GM12878 (cell line): ENCODE results near the gene KRT80.

Experiments used
- CEBPB ChIP-seq, 2 experiments: fragments of 150-350 bp in 1 of 2; IDR thresholded peaks; 2 replicates each; pipeline ENCODE4 v1.6.1; 2012 to 2014; ENCODE audit warnings: low read depth in 2 of 2, low read length in 2 of 2, borderline replicate concordance in 1 of 2, inconsistent platforms in 1 of 2
- EZH2 ChIP-seq: IDR thresholded peaks from 2 replicates; pipeline ENCODE4 v1.6.1; 2012; ENCODE audit warnings: low read depth, mild to moderate bottlenecking, control low read depth, inconsistent platforms, low read length, borderline replicate concordance; ENCODE audit not compliant: control insufficient read depth
- FOS ChIP-seq: IDR thresholded peaks from 3 replicates; pipeline ENCODE4 v1.6.1; 2011; ENCODE audit warnings: borderline replicate concordance; ENCODE audit not compliant: insufficient read length; ENCODE audit errors: extremely low read depth
- NBN ChIP-seq: fragments of 450-650 bp; IDR thresholded peaks from 2 replicates; pipeline ENCODE4 v1.6.1; 2016
- POLR2AphosphoS2 ChIP-seq: IDR thresholded peaks from 2 replicates; pipeline ENCODE4 v1.6.1; 2011; ENCODE audit warnings: low read depth, mild to moderate bottlenecking, low read length, improper control_type of control experiment, moderate library complexity
- SIN3A ChIP-seq: IDR thresholded peaks from 2 replicates; pipeline ENCODE4 v1.6.1; 2012; ENCODE audit warnings: low read depth, low read length, improper control_type of control experiment
- TF ChIP-seq, protein P1 (sequence below), 3 experiments: IDR thresholded peaks in 2 of 3; conservative IDR thresholded peaks in 1 of 3; 2 replicates each; pipeline ENCODE4 v1.5.1; 2011; ENCODE audit warnings: low read depth in 3 of 3, low read length in 3 of 3, mild to moderate bottlenecking in 3 of 3, control low read depth in 2 of 3, moderate library complexity in 2 of 3, inconsistent platforms in 1 of 3, mixed read lengths in 1 of 3; ENCODE audit not compliant: control insufficient read depth in 2 of 3, insufficient read depth in 1 of 3; ENCODE audit errors: extremely low read depth in 1 of 3
- TF ChIP-seq, protein P2 (sequence below): IDR thresholded peaks from 2 replicates; pipeline ENCODE4 v1.6.1; 2011; ENCODE audit warnings: low read depth, low read length, improper control_type of control experiment, borderline replicate concordance
- TF ChIP-seq, protein P3 (sequence below): IDR thresholded peaks from 2 replicates; pipeline ENCODE4 v1.6.1; 2011; ENCODE audit warnings: low read depth, mild to moderate bottlenecking, low read length, moderate library complexity, borderline replicate concordance; ENCODE audit errors: extremely low read depth

DNA sequence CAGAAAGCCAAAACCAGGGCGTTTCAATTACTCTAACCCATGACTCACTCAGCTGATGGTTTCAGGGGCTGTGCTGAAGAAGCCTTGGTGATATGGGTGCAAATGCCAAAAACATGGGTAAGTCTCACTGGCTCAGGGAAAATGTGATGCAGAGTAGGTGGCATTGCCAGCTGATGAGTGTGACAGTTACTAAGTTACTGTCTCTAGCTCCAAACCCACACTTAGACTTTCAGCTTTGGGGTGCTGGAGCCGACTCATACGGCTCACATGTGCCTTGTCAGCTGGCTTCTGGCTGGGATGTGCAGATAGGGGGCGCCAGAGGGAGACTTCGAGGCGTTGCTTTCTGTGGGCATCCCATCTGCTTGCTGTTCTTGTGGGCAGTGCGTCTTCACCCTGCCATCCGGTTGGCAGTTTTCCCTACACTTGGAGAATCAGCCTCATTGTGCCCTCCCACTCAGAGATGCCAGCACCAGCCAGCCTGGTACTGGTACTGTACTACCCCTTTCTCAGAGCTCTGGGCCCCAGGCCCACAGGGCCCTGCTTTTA, 30.2 kb upstream of the KRT80 start:
- TF ChIP-seq SIN3A (no peak), CEBPB (IDR thresholded peaks at IDR 0.05; ENCODE audit: borderline replicate concordance in 1 of 2, low read depth in 2 of 2, low read length in 2 of 2) (no peak), FOS (no peak), NBN (no peak), POLR2AphosphoS2 (no peak), EZH2 (no peak)
- TF ChIP-seq, protein P1, sequence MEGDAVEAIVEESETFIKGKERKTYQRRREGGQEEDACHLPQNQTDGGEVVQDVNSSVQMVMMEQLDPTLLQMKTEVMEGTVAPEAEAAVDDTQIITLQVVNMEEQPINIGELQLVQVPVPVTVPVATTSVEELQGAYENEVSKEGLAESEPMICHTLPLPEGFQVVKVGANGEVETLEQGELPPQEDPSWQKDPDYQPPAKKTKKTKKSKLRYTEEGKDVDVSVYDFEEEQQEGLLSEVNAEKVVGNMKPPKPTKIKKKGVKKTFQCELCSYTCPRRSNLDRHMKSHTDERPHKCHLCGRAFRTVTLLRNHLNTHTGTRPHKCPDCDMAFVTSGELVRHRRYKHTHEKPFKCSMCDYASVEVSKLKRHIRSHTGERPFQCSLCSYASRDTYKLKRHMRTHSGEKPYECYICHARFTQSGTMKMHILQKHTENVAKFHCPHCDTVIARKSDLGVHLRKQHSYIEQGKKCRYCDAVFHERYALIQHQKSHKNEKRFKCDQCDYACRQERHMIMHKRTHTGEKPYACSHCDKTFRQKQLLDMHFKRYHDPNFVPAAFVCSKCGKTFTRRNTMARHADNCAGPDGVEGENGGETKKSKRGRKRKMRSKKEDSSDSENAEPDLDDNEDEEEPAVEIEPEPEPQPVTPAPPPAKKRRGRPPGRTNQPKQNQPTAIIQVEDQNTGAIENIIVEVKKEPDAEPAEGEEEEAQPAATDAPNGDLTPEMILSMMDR (IDR thresholded peaks at IDR 0.05 in 2 of 3, conservative IDR thresholded peaks at IDR 0.05 in 1 of 3; ENCODE audit: control insufficient read depth in 2 of 3, extremely low read depth in 1 of 3, insufficient read depth in 1 of 3, low read depth in 3 of 3, low read length in 3 of 3), result peak; percentile 48 to 74 (median 67)
- TF ChIP-seq, protein P2, sequence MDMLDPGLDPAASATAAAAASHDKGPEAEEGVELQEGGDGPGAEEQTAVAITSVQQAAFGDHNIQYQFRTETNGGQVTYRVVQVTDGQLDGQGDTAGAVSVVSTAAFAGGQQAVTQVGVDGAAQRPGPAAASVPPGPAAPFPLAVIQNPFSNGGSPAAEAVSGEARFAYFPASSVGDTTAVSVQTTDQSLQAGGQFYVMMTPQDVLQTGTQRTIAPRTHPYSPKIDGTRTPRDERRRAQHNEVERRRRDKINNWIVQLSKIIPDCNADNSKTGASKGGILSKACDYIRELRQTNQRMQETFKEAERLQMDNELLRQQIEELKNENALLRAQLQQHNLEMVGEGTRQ, result no peak
- TF ChIP-seq, protein P3, sequence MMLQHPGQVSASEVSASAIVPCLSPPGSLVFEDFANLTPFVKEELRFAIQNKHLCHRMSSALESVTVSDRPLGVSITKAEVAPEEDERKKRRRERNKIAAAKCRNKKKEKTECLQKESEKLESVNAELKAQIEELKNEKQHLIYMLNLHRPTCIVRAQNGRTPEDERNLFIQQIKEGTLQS, result no peak
